ENCODE results near the gene UBAP2.
"Not testable (repeated sequence)": the region's sequence is repeated elsewhere in the genome, so short reads cannot be mapped to it uniquely, and the experiment has no call there.

Gene UBAP2

GRCh38 chr9:34047864-34048726 lies 592 bp downstream of the UBAP2 start:
- FAIRE-seq = no peak

GRCh38 chr9:34046784-34047379 lies 1.8 kb downstream of the UBAP2 start:
- FAIRE-seq = no peak
- DNase-seq (ENCODE audit: insufficient read length, low spot score) = no peak
- TF ChIP-seq CTCF (IDR thresholded peaks at IDR 0.05; ENCODE audit: insufficient read depth, missing control alignments) = no peak

More at GRCh38 chr9:34047864-34048726, 592 bp downstream of the UBAP2 start:
- no peak for TF ChIP-seq CTCF (IDR thresholded peaks at IDR 0.05; ENCODE audit: insufficient read depth, missing control alignments)
- DNase-seq (ENCODE audit: insufficient read length, low spot score) = no peak

- no peak for FAIRE-seq
- no peak for DNase-seq (ENCODE audit: insufficient read length, low spot score)
- no peak for TF ChIP-seq CTCF (IDR thresholded peaks at IDR 0.05; ENCODE audit: insufficient read depth, missing control alignments)
Measured at GRCh38 chr9:34045903-34046302, 2.8 kb downstream of the UBAP2 start.

GRCh38 chr9:34042074-34042473 lies 6.6 kb downstream of the UBAP2 start:
- not testable (repeated sequence) for FAIRE-seq; DNase-seq (ENCODE audit: insufficient read length, low spot score)

- FAIRE-seq; DNase-seq (ENCODE audit: insufficient read length, low spot score): not testable (repeated sequence)
Measured at GRCh38 chr9:34038851-34039250, 9.8 kb downstream of the UBAP2 start.

GRCh38 chr9:34037626-34038025 lies 11.1 kb downstream of the UBAP2 start:
- no peak for FAIRE-seq
- no peak for DNase-seq (ENCODE audit: insufficient read length, low spot score)
- TF ChIP-seq CTCF (IDR thresholded peaks at IDR 0.05; ENCODE audit: insufficient read depth, missing control alignments) = no peak

- TF ChIP-seq CTCF (IDR thresholded peaks at IDR 0.05; ENCODE audit: insufficient read depth, missing control alignments) = no peak
- DNase-seq (ENCODE audit: insufficient read length, low spot score) (no peak), FAIRE-seq (no peak)
Measured at GRCh38 chr9:34036625-34037024, 12.1 kb downstream of the UBAP2 start.

- no peak for TF ChIP-seq CTCF (IDR thresholded peaks at IDR 0.05; ENCODE audit: insufficient read depth, missing control alignments)
- DNase-seq (ENCODE audit: insufficient read length, low spot score) (no peak), FAIRE-seq (no peak)
Measured at GRCh38 chr9:34035656-34036055, 13.0 kb downstream of the UBAP2 start.
